Fibroblast of peridontal ligament (primary cell): ENCODE data around the gene TKTL2.
A peak's percentile ranks its signal among the peaks of the same experiment; 100 is the strongest.

ENCODE experiments used
- DNase-seq: peaks from one replicate; pipeline ENCODE4 v3.0.0-alpha.2; 2010; ENCODE audit errors: extremely low read depth

The TKTL2 gene, protein sequence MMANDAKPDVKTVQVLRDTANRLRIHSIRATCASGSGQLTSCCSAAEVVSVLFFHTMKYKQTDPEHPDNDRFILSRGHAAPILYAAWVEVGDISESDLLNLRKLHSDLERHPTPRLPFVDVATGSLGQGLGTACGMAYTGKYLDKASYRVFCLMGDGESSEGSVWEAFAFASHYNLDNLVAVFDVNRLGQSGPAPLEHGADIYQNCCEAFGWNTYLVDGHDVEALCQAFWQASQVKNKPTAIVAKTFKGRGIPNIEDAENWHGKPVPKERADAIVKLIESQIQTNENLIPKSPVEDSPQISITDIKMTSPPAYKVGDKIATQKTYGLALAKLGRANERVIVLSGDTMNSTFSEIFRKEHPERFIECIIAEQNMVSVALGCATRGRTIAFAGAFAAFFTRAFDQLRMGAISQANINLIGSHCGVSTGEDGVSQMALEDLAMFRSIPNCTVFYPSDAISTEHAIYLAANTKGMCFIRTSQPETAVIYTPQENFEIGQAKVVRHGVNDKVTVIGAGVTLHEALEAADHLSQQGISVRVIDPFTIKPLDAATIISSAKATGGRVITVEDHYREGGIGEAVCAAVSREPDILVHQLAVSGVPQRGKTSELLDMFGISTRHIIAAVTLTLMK

DNA sequence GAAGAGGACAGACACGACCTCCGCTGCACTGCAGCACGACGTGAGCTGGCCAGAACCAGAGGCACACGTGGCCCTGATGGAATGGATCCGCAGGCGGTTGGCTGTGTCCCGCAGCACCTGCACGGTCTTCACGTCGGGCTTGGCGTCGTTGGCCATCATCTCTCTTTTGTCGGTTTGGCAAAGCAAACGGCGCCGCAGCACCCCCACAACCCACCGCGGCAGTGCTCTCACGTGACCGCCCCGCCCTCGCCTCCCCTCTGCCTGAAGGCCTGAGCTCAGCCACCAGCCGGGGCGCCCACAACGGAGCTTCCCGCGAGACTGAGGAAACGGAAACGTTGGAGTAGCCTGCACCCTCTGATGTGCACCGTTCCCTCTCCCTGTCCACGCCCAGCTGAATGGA, at the start of gene TKTL2:
TKTL2 (minus strand) TSS at position 179 of the 400 bp plus-strand sequence; CDS start at position 159, 20 bp downstream.
- DNase-seq: no peak

DNA sequence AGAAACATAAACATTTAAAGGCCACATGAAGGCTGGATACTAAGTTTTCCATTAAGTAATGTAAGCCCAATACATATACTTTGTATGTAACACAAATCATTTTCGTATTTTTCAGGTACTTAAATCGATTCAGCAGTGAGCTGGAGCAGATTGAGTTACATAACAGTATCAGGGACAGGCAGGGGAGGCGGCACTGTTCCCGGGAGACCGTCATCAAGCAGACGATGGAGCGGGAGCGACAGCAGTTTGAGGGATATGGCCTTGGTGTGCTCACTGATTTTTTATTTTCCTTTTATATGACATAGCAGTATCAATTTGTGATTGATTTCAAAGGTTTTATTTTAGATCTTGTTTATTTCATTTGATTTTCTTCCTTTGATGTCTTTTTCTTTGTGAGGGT, 41.6 kb upstream of the TKTL2 start:
- no peak for DNase-seq

DNA sequence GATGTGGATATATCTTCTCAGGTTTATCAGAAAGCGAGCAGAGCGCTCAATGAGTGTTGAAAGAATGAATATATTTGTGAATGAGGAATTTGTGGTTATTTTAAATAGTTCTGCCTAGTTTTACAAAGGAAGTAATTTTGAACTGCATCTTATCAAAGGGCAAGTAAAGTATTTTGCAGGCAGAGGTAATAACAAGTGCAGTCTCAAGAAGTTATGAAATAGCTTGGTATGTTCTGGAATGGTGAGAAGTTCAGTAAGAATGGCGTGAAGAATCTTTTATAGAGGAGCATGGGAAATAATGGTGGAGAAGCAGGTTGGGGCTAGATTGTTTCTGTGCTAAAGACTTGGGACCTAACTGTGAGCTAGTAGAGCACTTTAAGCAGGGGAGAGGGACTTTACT, 31.8 kb upstream of the TKTL2 start:
- DNase-seq: no peak

DNA sequence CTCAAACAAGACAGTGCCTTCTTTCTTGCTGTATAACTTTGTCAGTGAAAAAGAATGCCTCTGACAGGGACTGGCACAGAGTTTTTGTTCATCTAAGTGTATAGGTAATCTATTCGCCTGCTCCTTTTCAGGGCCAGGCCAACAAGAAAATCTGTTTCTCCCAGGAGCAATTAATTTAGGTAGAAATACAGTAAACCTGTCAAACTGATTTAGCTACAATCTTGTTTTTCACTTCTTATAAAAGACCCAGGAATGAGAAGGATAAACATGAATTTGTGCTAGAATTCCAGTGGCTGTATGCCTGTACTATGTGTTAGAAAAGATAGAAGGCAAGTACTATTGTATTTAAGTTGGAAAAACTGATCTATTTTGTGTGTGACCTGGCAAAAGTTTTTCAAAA, 27.0 kb upstream of the TKTL2 start:
- no peak for DNase-seq

DNA sequence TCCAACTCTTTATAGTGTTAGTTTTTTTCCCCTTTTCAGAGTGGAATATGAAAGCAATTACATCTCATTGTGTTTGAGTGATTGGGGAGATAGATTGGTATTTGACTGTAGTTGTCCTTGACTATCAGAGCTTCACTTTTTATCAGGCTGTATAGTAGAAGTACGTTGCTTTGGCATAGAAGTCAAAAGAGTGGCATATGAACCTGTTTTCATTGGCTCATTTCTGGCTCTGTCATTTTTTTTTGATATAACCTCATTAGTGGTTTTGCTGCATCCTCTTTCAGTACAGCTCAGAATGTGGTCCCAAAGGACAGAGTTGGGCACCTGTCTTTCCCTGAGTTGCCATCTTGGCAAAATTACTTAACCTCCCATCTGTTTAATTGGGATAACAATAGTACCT, 22.3 kb upstream of the TKTL2 start:
- no peak for DNase-seq

DNA sequence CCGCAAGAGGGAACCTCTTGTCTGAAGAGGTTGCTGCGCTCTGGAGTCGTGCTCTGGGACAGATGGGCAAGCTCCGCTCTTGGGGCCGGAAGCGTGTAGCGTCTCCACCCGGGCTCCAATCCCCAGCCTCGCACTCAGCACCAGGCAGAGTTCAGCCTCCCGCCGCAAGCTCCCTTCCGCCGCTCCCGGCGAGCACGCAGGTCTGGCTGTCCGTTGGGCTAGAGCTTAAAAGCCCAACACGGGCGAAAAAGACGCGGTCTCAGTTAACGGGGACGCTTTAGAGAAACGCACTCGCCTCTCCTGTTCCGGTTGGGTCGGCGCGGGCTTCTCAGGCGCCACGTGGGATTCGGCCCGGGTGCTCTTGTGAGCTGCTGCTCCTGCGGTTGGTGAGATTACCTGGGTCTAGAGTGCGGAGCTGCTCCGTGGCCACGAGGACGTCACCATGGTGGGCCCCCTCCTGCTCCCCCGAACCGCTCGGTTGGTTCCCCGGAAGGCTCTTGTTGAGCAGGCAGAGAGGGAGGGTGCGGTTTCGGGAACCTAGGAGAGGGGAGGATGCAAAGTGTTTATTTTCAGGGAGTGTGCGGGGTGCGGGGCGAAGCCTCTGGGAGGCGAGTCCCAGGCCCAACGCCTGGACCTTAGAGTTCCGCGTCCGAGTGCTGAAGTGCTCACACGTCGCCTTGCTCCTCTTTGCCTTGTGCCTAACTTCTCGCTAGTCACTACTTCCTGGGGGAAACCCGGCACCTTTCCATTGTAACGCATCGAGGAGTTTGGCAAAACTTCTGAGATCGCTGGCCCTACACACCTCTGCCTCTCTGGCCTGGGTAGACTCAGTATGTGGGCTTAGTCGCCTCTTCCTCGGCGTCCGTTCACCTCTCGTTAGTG, 21.0 kb upstream of the TKTL2 start, which contains the start of gene TMA16:
TMA16 (plus strand) TSS at position 331 of the 882 bp plus-strand sequence; CDS start at position 443, 112 bp downstream.
- DNase-seq: peak; percentile 95

DNA sequence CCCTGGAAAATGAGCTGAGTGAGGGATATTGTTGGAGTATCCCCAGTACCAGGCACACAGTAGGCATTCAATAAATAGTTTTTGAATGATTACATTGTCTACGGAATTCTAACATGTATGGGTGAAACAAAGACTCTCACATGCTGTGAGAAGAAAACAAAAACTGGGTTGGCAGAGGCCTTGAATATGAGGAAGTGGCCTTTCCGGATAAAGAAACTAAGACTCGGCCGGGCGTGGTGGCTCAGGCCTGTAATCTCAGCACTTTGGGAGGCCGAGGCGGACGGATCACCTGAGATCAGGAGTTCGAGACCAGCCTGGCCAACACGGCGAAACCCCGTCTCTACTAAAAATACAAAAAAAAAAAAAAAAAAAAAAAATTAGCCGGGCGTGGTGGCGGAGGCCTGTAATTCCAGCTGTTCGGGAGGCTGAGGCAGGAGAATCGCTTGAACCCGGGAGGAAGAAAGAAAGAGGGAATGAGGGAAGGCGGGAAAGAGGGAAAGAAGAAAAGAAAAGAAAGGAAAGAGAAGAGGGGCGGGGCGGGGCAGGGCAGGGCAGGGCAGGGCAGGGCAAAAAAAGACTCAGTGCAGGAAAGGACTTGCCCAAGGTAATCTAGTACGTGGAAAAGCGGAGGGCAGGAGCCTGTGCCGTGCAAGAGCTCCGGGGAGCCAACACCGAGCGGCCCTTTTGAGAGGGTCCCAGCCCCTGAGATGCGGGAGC, 20.2 kb upstream of the TKTL2 start:
- no peak for DNase-seq

DNA sequence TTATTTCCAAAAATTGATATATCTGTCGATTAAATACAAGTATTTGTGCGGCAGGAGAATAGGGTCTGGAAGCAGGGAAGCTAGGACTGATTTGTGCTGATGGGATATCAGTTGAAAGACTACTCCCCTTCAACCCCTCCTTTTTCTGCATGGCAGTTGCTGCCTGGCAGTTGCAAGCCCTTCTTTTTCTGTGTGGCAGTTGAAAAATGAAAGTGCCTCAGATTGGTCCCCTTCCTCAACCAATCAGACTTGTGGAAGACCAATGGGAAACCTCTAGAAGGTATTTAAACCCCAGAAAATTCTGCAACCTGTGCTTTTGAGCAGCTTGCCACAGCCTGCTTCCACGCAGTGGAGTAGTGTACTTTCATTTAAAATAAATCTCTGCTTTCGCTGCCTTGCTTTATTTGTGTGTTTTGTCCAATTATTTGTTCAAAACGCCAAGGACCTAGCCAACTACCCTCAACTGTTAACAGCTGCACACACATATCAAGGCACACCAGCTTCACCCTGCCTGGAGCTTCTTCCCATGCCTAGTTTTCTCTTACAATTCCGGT, 19.5 kb upstream of the TKTL2 start:
- DNase-seq: peak; percentile 12

DNA sequence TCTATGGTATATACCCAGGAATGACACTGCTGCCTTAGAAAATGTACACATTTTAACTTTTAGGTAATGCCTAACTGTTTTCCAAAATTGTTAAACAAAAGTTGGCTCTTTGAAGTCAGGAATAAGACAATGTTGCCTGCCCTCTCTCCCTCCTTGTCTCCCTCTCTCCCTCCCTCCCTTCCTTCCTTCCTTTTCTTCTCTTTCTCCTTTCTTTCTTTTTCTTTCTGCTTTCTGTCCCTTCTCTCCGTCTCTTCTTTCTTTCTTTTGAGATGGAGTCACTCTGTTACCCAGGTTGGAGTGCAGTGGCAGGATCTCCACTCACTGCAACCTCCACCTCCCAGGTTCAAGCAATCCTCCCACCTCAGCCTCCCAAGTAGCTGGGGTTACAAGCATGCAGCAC, 16.4 kb upstream of the TKTL2 start:
- no peak for DNase-seq

DNA sequence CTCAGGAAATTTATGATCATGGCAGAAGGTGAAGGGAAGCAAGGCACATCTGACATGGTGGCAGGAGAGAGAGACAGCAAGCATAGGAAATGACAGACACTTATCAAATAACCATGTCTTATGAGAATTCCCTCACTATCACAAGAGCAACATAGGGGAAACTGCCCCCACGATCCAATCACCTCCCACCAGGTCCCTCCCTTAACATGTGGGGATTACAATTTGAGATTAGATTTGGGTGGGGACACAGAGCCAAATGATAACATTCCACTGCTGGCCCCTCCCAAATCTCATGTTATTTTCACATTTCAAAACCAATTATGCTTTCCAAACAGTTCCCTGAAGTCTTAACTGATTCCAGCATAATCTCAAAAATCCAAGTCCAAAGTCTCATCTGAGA, 12.8 kb upstream of the TKTL2 start:
- no peak for DNase-seq

DNA sequence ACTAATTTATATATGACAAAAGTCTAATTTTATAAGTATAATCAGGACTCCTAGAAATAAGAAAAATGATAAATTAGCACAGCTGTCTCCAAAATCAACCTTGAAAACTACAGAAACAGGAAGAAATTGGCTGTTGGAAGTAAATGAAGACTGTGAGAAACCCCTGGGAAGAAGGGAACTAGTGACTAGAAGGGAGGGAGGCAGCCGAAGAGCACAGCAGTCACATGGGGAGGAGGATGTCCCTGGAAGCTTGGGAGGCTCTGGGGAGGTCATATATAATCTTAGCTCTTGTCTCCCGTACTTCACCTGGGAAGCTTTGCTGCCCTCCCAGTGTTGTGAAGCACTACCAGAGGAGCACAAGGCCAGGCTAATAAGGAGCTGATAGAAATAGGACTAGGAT, 12.0 kb upstream of the TKTL2 start:
- no peak for DNase-seq

DNA sequence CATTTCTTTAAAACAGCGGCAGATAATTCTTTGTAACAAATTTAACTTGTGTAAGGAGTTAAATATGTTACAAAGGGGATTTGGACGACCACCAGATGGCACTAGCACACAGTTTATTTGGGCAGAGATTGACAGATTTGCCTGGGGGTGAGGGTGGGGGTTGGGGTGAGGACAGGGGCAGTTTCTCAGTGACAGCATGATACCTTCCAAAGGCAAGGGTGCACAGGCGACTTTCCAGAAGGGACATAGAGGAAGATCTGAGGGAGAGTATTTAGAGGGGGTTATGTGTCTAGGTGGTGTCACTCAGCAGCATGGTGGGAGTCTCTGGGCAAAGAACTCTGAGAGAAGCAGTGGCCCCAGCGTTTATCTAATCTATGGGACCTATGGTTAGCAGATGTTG, 11.4 kb upstream of the TKTL2 start:
- peak; percentile 68 for DNase-seq

DNA sequence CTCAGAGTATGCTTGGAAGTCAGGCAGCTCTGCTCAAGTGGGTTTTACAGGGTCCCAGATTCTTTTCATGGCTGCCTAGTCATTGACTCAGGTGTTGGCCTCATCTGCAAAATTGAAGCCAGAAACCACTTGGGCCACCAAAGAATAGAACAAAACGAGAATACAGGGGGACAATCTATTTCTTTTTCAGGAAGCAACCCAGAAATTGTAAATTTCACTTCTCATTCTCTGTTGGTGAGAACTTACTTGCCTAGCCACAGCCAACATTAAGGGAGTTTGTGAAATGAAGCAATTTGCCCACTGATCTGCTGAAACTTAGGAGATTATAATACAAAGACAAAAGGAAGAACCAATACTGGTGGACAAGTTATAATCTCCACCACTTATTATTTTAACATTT, 8.6 kb upstream of the TKTL2 start:
- DNase-seq: no peak

DNA sequence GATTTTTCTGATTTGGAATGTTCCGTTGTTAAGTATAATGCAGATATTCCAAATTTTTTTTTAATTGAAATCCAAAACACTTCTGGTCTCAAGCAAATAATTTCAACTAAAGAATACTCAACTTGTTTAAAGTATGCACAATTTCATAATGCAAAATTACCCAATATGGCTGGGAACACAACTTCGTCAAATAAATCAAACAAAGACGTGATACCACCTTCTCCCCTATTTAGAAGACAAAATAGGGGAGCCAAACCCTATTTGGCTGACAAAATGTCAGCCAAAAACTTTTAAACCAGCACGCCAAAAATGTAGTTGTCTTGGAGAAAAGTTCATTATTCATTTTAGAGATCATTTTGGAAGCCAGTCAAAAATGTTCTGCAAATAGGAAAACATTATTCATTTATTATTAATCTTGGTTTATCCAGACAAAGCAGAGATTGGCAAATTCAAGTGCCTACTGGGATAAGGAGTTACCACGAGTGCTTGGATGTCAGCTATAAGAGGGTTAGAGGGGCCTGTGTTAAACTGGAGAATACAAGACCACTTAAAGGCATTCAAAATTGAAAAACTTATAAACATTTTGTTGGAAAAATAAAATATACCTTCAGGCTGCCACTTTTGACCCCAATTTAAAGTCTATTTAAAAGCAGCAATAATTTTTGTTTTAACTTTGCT, 3.3 kb upstream of the TKTL2 start:
- DNase-seq: no peak

DNA sequence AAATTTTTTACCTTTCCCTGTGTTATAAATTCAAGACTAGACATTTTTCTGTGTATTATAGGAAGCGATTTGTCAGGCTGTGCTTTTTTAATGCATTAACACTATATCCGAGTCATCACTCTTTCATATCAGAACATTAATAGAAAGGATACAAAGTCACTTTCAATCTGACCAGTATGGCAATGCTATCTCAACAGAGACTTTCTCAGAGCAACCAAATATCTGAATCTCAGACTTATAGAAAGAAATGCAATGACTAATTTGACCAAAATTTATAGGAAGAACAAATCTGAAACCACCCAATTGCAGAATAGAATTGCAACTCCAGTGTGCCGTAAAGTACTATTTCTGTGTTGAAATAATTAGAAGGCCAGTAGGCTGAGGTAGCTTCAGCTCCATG, 473 bp upstream of the TKTL2 start:
- no peak for DNase-seq

DNA sequence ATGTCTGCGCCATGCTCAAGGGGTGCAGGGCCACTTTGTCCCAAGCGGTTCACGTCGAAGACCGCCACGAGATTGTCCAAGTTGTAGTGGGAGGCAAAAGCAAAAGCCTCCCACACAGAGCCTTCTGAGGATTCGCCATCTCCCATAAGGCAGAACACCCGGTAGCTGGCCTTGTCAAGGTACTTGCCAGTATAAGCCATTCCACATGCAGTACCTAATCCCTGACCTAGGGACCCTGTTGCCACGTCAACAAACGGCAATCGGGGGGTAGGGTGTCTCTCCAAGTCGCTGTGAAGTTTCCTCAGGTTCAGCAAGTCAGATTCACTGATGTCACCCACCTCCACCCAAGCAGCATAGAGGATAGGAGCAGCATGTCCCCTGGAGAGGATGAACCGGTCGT, 424 bp downstream of the TKTL2 start:
- no peak for DNase-seq

DNA sequence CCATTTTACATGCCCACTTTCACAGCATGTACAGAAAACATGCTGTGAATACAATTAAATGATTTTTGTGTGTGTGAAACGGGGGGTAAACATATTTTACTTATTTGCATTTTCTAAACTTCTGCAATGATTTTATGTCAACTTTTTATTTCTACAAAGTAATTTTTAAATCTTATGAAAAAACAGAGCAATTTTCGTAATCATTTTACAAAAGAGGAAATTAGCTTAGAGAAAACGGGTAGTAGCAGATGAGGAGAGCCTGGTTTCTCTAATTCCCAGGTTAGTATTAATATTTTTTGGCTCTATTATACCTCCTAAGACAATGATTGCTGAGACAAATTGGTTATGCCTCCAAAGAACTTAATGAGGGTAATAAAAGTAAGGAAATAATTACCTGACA, 3.2 kb downstream of the TKTL2 start:
- DNase-seq: no peak

DNA sequence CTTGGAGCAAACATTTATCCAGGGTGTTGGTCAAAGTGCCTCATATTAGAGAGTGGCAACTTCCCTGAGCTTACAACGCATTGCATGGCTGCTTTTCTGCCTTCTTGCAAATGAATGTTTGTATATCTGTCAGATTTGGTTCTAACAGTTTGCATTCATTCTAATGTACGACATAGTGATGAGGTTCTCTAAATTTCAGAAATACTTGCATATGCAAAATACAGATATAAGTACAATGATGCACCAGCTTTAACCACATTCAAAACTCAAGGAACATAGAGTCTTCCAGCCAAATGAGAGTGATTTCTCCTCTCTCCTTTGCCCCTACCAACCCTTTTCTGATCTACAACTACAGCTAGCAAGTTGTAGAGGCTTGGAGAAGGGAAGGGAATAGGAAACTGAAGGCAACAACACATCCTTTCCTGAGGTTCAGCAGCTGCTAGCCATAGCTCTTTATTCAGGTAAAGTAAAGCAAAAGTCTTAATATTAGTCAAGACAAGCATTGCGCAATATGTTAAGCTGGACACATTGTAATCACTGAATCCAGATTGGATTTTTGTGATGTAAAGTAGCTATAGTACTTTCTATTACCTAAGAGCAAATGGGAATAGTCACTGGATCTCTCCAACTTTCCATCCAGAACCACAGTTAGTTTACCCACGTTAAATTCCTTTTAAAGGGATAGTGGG, 6.3 kb downstream of the TKTL2 start:
- no peak for DNase-seq

DNA sequence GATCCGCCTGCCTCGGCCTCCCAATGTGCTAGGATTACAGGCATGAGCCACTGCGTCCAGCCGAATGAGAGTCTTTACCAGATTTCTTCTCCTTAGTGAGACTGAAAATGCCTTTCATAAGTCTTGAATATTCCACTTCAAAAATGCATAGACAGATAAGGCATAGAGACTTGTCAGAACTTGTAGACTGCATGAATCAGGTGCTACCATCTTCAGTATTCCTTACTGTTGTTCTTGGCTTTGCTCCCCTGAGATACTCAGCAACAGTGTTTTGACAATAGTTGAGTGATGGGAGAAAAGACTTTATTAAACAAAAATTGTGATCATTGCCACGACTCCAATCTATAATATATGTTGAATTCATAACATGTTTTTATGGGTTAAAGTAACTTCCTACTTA, 11.0 kb downstream of the TKTL2 start:
- no peak for DNase-seq

DNA sequence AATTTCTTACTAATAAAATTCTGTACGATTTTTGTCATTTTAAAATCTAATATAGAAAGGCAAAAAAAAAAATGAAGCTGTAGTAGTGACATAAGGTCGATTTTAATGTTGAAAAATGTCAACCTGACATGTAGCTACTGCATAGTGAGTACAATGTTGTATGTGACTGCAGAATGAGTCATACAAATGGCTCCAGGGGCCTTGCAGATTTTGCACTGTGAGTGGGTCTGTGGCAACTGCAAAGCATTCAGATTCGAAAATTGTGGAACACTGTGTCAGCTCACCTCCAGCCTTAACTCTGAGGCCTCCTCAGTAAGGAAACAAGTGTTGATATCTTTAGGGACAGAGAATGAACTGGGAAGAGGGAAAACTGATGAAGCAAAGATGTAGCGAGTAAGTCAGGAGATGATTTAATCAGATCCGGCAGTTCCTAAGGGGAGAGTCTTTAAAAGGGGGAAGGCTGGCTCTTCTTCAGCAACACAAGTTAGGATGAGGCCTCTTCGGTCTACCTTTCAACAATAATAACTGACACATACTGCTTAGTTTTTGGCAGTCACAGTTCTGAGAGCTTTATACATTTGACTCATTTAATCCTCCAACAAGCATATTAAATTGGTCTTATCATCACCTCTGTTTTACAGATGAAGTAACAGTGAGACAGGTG, 24.9 kb downstream of the TKTL2 start:
- no peak for DNase-seq
